NCI-H1417 treated with DMSO at 0.1 percent for 48 hours (cell line): ENCODE measurements around the gene FUT8.
"Not testable (repeated sequence)": the region's sequence is repeated elsewhere in the genome, so short reads cannot be mapped to it uniquely, and the experiment has no call there.

ENCODE experiments used
- DNase-seq: peaks from one replicate; lab custom pipeline; 2025; lab: John Stamatoyannopoulos, UW

The FUT8 gene

GRCh38 chr14:65716813-65717212 lies 304.3 kb downstream of the FUT8 start:
- DNase-seq, result not testable (repeated sequence)

- not testable (repeated sequence) for DNase-seq
These were observed 304.9 kb downstream of the FUT8 start for GRCh38 chr14:65717384-65717915.

- no peak for DNase-seq
These were observed 306.1 kb downstream of the FUT8 start for GRCh38 chr14:65718629-65719028.

GRCh38 chr14:65720171-65720570 lies 307.6 kb downstream of the FUT8 start:
- no peak for DNase-seq

GRCh38 chr14:65720743-65721142 lies 308.2 kb downstream of the FUT8 start:
- no peak for DNase-seq

GRCh38 chr14:65723348-65723747 lies 310.8 kb downstream of the FUT8 start:
- DNase-seq, result no peak

GRCh38 chr14:65728604-65729003 lies 316.1 kb downstream of the FUT8 start:
- DNase-seq, result no peak

GRCh38 chr14:65729566-65729965 lies 317.0 kb downstream of the FUT8 start:
- DNase-seq, result no peak

- DNase-seq, result no peak
These were observed 319.5 kb downstream of the FUT8 start for GRCh38 chr14:65731933-65732506.

GRCh38 chr14:65738339-65738738 lies 325.8 kb downstream of the FUT8 start:
- DNase-seq, result no peak

- no peak for DNase-seq
These were observed 333.1 kb downstream of the FUT8 start for GRCh38 chr14:65745396-65746190.

- DNase-seq, result no peak
These were observed 336.3 kb downstream of the FUT8 start for GRCh38 chr14:65748796-65749195.

GRCh38 chr14:65749287-65749686 lies 336.8 kb downstream of the FUT8 start:
- DNase-seq, result no peak

GRCh38 chr14:65750906-65751305 lies 338.4 kb downstream of the FUT8 start:
- DNase-seq, result peak; percentile 12

- DNase-seq, result no peak
These were observed 339.0 kb downstream of the FUT8 start for GRCh38 chr14:65751510-65751909.

- DNase-seq, result no peak
These were observed 340.5 kb downstream of the FUT8 start for GRCh38 chr14:65753061-65753460.

- DNase-seq, result no peak
These were observed 342.8 kb downstream of the FUT8 start for GRCh38 chr14:65755331-65755730.

- no peak for DNase-seq
These were observed 344.4 kb downstream of the FUT8 start for GRCh38 chr14:65756880-65757279.

GRCh38 chr14:65769151-65769550 lies 356.6 kb downstream of the FUT8 start:
- DNase-seq, result no peak

- no peak for DNase-seq
These were observed 358.2 kb downstream of the FUT8 start for GRCh38 chr14:65770681-65771080.

- DNase-seq, result no peak
These were observed 358.7 kb downstream of the FUT8 start for GRCh38 chr14:65771271-65771670.

GRCh38 chr14:65772466-65772865 lies 359.9 kb downstream of the FUT8 start:
- DNase-seq, result no peak

GRCh38 chr14:65772921-65773574 lies 360.5 kb downstream of the FUT8 start:
- no peak for DNase-seq
